CD14-positive monocyte (primary cell): ENCODE data around the gene JAK1. TPM values are rescaled to one million over a fixed set of nuclear protein-coding genes. Genes with fewer than 3 reads are reported as not detected.

Experiments used
- DNase-seq, 3 donors: peaks; one replicate each; pipeline ENCODE4 v3.0.0-alpha.2; 2011 to 2022
- H2AFZ ChIP-seq: 2 replicates; pipeline ENCODE4 v1.6.0; 2012; ENCODE audit warnings: mild to moderate bottlenecking, low read depth, low read length, inconsistent platforms; ENCODE audit not compliant: insufficient read depth, poor library complexity, severe bottlenecking
- H3K27ac ChIP-seq, 2 donors: 1 replicate in 1 of 2; 2 replicates in 1 of 2; pipeline ENCODE4 v1.5.1; 2012 to 2013; ENCODE audit warnings: low read length in 2 of 2, control low read depth in 1 of 2, inconsistent platforms in 1 of 2, low read depth in 1 of 2, mild to moderate bottlenecking in 1 of 2
- H3K27me3 ChIP-seq, 2 donors: one replicate each; pipeline versions ENCODE4 v1.6.0 to v1.6.1; 2011 to 2013; ENCODE audit warnings: low read length in 2 of 2; ENCODE audit not compliant: control insufficient read depth in 2 of 2, insufficient read depth in 2 of 2
- H3K36me3 ChIP-seq, 2 donors: replicated peaks in 1 of 2; 1 replicate in 1 of 2; 2 replicates in 1 of 2; pipeline versions ENCODE4 v1.5.1 to v1.6.1; 2012 to 2013; ENCODE audit warnings: low read length in 2 of 2, control low read depth in 1 of 2, inconsistent platforms in 1 of 2, mild to moderate bottlenecking in 1 of 2; ENCODE audit not compliant: insufficient read depth in 2 of 2, control insufficient read depth in 1 of 2
- H3K4me1 ChIP-seq, 2 donors: 1 replicate in 1 of 2; 2 replicates in 1 of 2; pipeline versions ENCODE4 v1.5.1 to v1.6.1; 2012 to 2013; ENCODE audit warnings: low read length in 2 of 2, control low read depth in 1 of 2, inconsistent platforms in 1 of 2, mild to moderate bottlenecking in 1 of 2, moderate library complexity in 1 of 2; ENCODE audit not compliant: insufficient read depth in 2 of 2, control insufficient read depth in 1 of 2
- H3K4me2 ChIP-seq: replicated peaks from 2 replicates; pipeline ENCODE3; 2012; ENCODE audit warnings: low read length, moderate library complexity, mild to moderate bottlenecking; ENCODE audit not compliant: poor library complexity, severe bottlenecking; ENCODE audit errors: extremely low read depth
- H3K4me3 ChIP-seq, 3 experiments: fragments of 200-600 bp in 1 of 3; sonication (generic) in 1 of 3; replicated peaks in 1 of 3; 1 replicate in 2 of 3; 2 replicates in 1 of 3; pipeline ENCODE4 v1.5.1; 2011 to 2013; ENCODE audit warnings: low read length in 3 of 3, mild to moderate bottlenecking in 3 of 3, control low read depth in 2 of 3, low read depth in 2 of 3, inconsistent platforms in 1 of 3, moderate library complexity in 1 of 3
- H3K79me2 ChIP-seq: 2 replicates; pipeline ENCODE4 v1.6.0; 2012; ENCODE audit warnings: mild to moderate bottlenecking, control low read depth, inconsistent platforms, low read length, moderate library complexity; ENCODE audit not compliant: insufficient read depth
- H3K9ac ChIP-seq: 2 replicates; pipeline ENCODE4 v1.6.0; 2017; ENCODE audit warnings: low read length, mild to moderate bottlenecking; ENCODE audit not compliant: insufficient read depth, poor library complexity, severe bottlenecking
- H3K9me3 ChIP-seq, 2 donors: replicated peaks in 1 of 2; 1 replicate in 1 of 2; 2 replicates in 1 of 2; pipeline versions ENCODE4 v1.5.1 to v1.6.1; 2012 to 2013; ENCODE audit warnings: low read length in 2 of 2, control low read depth in 1 of 2; ENCODE audit not compliant: control insufficient read depth in 1 of 2, insufficient read depth in 1 of 2
- H4K20me1 ChIP-seq: 2 replicates; pipeline ENCODE4 v1.6.0; 2012; ENCODE audit warnings: mild to moderate bottlenecking, low read length, control low read depth, moderate library complexity; ENCODE audit not compliant: insufficient read depth
- H3K27ac Mint-ChIP-seq, 7 donors: one replicate each; pipeline ENCODE4 v1.8.0; 2020; ENCODE audit warnings: mild to moderate bottlenecking in 7 of 7, mixed read lengths in 7 of 7, moderate library complexity in 6 of 7, inconsistent platforms in 2 of 7
- H3K27me3 Mint-ChIP-seq, 3 donors: one replicate each; pipeline ENCODE4 v1.8.0; 2021 to 2022; ENCODE audit warnings: low read depth in 3 of 3, mild to moderate bottlenecking in 3 of 3, mixed read lengths in 3 of 3, moderate library complexity in 3 of 3, inconsistent platforms in 1 of 3
- H3K36me3 Mint-ChIP-seq, 2 donors: one replicate each; pipeline ENCODE4 v1.8.0; 2020; ENCODE audit warnings: mixed read lengths in 2 of 2, inconsistent platforms in 1 of 2, mild to moderate bottlenecking in 1 of 2
- H3K4me1 Mint-ChIP-seq: one replicate; pipeline ENCODE4 v1.8.0; 2020; ENCODE audit warnings: mild to moderate bottlenecking, mixed read lengths
- H3K4me3 Mint-ChIP-seq, 2 donors: one replicate each; pipeline ENCODE4 v1.8.0; 2020; ENCODE audit warnings: mild to moderate bottlenecking in 2 of 2, mixed read lengths in 2 of 2, moderate library complexity in 1 of 2
- H3K9me3 Mint-ChIP-seq, 7 donors: one replicate each; pipeline ENCODE4 v1.8.0; 2020 to 2022; ENCODE audit warnings: mixed read lengths in 7 of 7, mild to moderate bottlenecking in 6 of 7, moderate library complexity in 6 of 7, inconsistent platforms in 2 of 7
- CTCF ChIP-seq: fragments of 200-600 bp; IDR thresholded peaks from one replicate; pipeline ENCODE4 v1.8.0; 2022; ENCODE audit warnings: antibody characterized with exemption, mild to moderate bottlenecking
- WGBS: methylation state at CpG from one replicate; pipeline ENCODE4 v1.1.5; 2013; ENCODE audit warnings: missing lambda C conversion rate; ENCODE audit not compliant: insufficient coverage; 5-methylcytosine and 5-hydroxymethylcytosine counted together
- intact Hi-C, 2 donors: fragments of 100-400 bp; cut with micrococcal nuclease; formaldehyde crosslinking; loops; one replicate each; pipeline versions ENCODE4 v1.15.0 to v1.15.1; 2023
- polyA plus RNA-seq, 3 donors: library from polyadenylated mRNA; depleted of rRNA in 1 of 3; unstranded in 2 of 3; stranded (reverse) in 1 of 3; fragments of 300-500 nt in 2 of 3; fragments of >200 nt in 1 of 3; fragmentation: Illumina TruSeq in 2 of 3; gene quantifications; 1 replicate in 2 of 3; 2 replicates in 1 of 3; pipeline ENCODE4 v1.2.3, GENCODE V29; 2012 to 2021

Gene JAK1
- polyA plus RNA-seq, 3 donors: 43.1 to 76.2 (median 72.6) TPM

GRCh38 chr1:64866689-64867088 is 99.7 kb downstream of the JAK1 start:
- peak overlapping the region in 1 of 7 donors; percentile 16 for H3K27ac Mint-ChIP-seq
- Histone ChIP-seq H3K4me1 (peaks cover 25 to 29% of the 10 kb centered on the region in 2 donors), H3K79me2 (no peaks in the 10 kb centered on the region), H2AFZ (no peak overlapping the region), H3K9ac (no peak overlapping the region), H3K4me2 (no peak overlapping the region), H4K20me1 (peaks cover 4% of the 10 kb centered on the region), H3K27me3 (no peaks in the 10 kb centered on the region), H3K36me3 (peaks cover 49 to 56% of the 10 kb centered on the region in 2 donors), H3K4me3 (no peak overlapping the region), H3K9me3 (no peaks in the 10 kb centered on the region), H3K27ac (peak overlapping the region in 1 of 2 donors; percentile 20)
- peaks cover 63 to 68% of the 10 kb centered on the region in 2 donors for H3K36me3 Mint-ChIP-seq
- no peak overlapping the region for H3K4me3 Mint-ChIP-seq
- no peaks in the 10 kb centered on the region for H3K9me3 Mint-ChIP-seq
- intact Hi-C loops: loop anchor here in 1 of 2 donors (10.0 kb wide), 2 partner anchors 98 to 188 kb away; partner anchors contain the start of gene JAK1
- WGBS: 98% methylated on average over 8 of the region's 10 CpGs
- no peak for TF ChIP-seq CTCF
- H3K27me3 Mint-ChIP-seq: peaks cover 0 to 2% (median 0%) of the 10 kb centered on the region in 3 donors
- H3K4me1 Mint-ChIP-seq: peaks cover 34% of the 10 kb centered on the region
- DNase-seq: no peak

- Histone ChIP-seq H2AFZ (no peak overlapping the region), H3K4me1 (peaks cover 25 to 32% of the 10 kb centered on the region in 2 donors), H3K4me2 (peak overlapping the region; percentile 60), H3K27me3 (no peaks in the 10 kb centered on the region), H3K9me3 (no peaks in the 10 kb centered on the region), H4K20me1 (peaks cover 8% of the 10 kb centered on the region), H3K27ac (peak overlapping the region; percentile 70 to 89), H3K36me3 (peaks cover 39 to 52% of the 10 kb centered on the region in 2 donors), H3K9ac (peak overlapping the region; percentile 35), H3K79me2 (no peaks in the 10 kb centered on the region), H3K4me3 (peak overlapping the region in 1 of 3 experiments; percentile 44)
- WGBS: 57% methylated on average over 3 of the region's 6 CpGs
- TF ChIP-seq CTCF: no peak
- H3K27me3 Mint-ChIP-seq: peaks cover 0 to 2% (median 0%) of the 10 kb centered on the region in 3 donors
- intact Hi-C loops: loop anchor here in 1 of 2 donors (10.0 kb wide), 2 partner anchors 100 to 190 kb away; partner anchors contain the start of gene JAK1
- peak overlapping the region; percentile 52 to 78 for H3K4me3 Mint-ChIP-seq
- H3K36me3 Mint-ChIP-seq: peaks cover 59 to 66% of the 10 kb centered on the region in 2 donors
- no peaks in the 10 kb centered on the region for H3K9me3 Mint-ChIP-seq
- DNase-seq: peak in 2 of 3 donors; percentile 21 to 36
- peaks cover 38% of the 10 kb centered on the region for H3K4me1 Mint-ChIP-seq
- H3K27ac Mint-ChIP-seq: peak overlapping the region; percentile 91 to 96 (median 94)
These were observed 101.1 kb downstream of the JAK1 start for GRCh38 chr1:64865105-64865757.
